ENCODE results near the gene INPPL1. TPM values are rescaled to one million over a fixed set of nuclear protein-coding genes. Genes with fewer than 3 reads are reported as not detected.

Gene INPPL1
- total RNA-seq, 1 experiment from 2014 or later = 214 TPM

DNA sequence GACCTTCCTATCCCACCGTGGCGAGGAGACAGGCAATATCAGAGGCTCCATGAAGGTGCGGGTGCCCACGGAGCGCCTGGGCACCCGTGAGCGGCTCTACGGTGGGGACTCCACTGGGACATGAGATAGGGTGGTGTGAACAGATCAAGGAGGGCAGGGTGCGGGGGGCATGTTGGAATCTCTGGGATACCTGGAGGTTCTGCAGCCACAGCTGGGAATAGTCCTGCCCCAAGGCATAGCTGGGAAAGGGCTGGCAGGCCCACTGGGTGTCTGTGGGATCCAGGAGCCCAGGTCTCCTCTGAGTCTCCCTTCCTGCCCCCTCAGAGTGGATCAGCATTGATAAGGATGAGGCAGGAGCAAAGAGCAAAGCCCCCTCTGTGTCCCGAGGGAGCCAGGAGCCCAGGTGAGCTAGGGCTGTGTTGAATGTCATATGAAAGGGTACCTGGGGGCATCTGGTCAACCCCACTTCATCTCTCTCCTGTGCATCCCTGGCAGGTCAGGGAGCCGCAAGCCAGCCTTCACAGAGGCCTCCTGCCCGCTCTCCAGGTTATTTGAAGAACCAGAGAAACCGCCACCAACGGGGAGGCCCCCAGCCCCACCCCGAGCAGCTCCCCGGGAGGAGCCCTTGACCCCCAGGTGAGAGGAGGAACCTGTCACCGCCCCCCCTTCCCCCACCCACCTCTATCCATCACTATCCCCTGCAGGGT is 10.9 kb downstream of the INPPL1 start:
- H2AK5ac ChIP-seq (ENCODE audit: insufficient read length, low read length) = no peak overlapping the region
- H2BK5ac ChIP-seq (ENCODE audit: insufficient read length, low read length) = no peak overlapping the region
- peaks cover 16% of the 10 kb centered on the region for H3K23me2 ChIP-seq (ENCODE audit: insufficient read length, low read depth, low read length, poor library complexity, severe bottlenecking)
- no peak overlapping the region for H3K9ac ChIP-seq (ENCODE audit: extremely low read depth, insufficient read length, low read length)
- H3K36me3 Mint-ChIP-seq (ENCODE audit: insufficient read depth in 1 of 3, low read depth in 3 of 3) = peaks cover 27 to 76% (median 58%) of the 10 kb centered on the region in 3 experiments; a peak in 6 of 7 replicates
- no peak overlapping the region for H2BK120ac ChIP-seq (ENCODE audit: low read depth, low read length, poor library complexity, severe bottlenecking)
- no peak overlapping the region for H3K27ac Mint-ChIP-seq
- no peak overlapping the region for H4K5ac ChIP-seq (ENCODE audit: insufficient read length, low read depth, low read length)
- no peak overlapping the region for H3K56ac ChIP-seq (ENCODE audit: insufficient read length, low read depth, low read length)
- no peak overlapping the region for H2BK12ac ChIP-seq (ENCODE audit: insufficient read length, low read depth, low read length)
- WGBS (ENCODE audit: extremely low coverage, insufficient read length, low lambda C conversion rate) = no CpG with 5 or more reads among the region's 17 CpGs
- H3K4me1 Mint-ChIP-seq = peaks cover 20 to 21% of the 10 kb centered on the region in 2 experiments
- H3K9me3 ChIP-seq (ENCODE audit: control insufficient read depth, low read depth, low read length) = no peaks in the 10 kb centered on the region
- peaks cover 3% of the 10 kb centered on the region; the same call in 1 of the 2 replicates for H3K4me1 ChIP-seq (ENCODE audit: insufficient read depth, low read length)
- no peak for TF ChIP-seq CTCF (conservative IDR thresholded peaks at IDR 0.05)
- no peak overlapping the region for H4K91ac ChIP-seq (ENCODE audit: insufficient read length, low read depth, low read length)
- H4K8ac ChIP-seq (replicated peaks; ENCODE audit: insufficient read length, low read depth, low read length) = no peak overlapping the region
- H3K79me2 ChIP-seq (ENCODE audit: insufficient read depth, low read length) = no peaks in the 10 kb centered on the region
- H3K4me3 Mint-ChIP-seq = no peak overlapping the region
- no peak overlapping the region for H3K4me2 ChIP-seq (ENCODE audit: insufficient read depth, insufficient read length, low read length)
- H3K9me3 Mint-ChIP-seq = peaks cover 0 to 3% of the 10 kb centered on the region in 2 experiments; a peak in 2 of 5 replicates
- peaks cover 2% of the 10 kb centered on the region for H4K20me1 ChIP-seq (ENCODE audit: control insufficient read depth, insufficient read depth, insufficient read length)
- no peak overlapping the region for H2AFZ ChIP-seq (ENCODE audit: low read length)
- no peak overlapping the region for H3K4ac ChIP-seq (ENCODE audit: low read depth, low read length)
- no peak overlapping the region for H3K23ac ChIP-seq (ENCODE audit: insufficient read length, low read depth, low read length)
- H3T11ph ChIP-seq (ENCODE audit: low read length) = no peak overlapping the region
- H3K27me3 Mint-ChIP-seq (ENCODE audit: low read depth) = peaks cover 8% of the 10 kb centered on the region
- peaks cover 15% of the 10 kb centered on the region for H3K27me3 ChIP-seq (ENCODE audit: insufficient read depth, low read length)
- H2BK20ac ChIP-seq (ENCODE audit: low read depth, low read length, poor library complexity, severe bottlenecking) = no peak overlapping the region
- no peak overlapping the region for H3K18ac ChIP-seq (ENCODE audit: insufficient read length, low read depth, low read length)
- no peak overlapping the region for H2BK15ac ChIP-seq (ENCODE audit: low read depth, low read length)
- DNase-seq = no peak
- H3K14ac ChIP-seq (ENCODE audit: insufficient read depth, low read length) = no peak overlapping the region
- H3K27ac ChIP-seq (ENCODE audit: insufficient read length, low read depth, low read length) = no peak overlapping the region
- H3K79me1 ChIP-seq (ENCODE audit: insufficient read depth, low read depth, low read length, poor library complexity, severe bottlenecking) = no peaks in the 10 kb centered on the region
